Islet precursor cell (in vitro differentiated cells): ENCODE results near the gene HECTD2.
"Not testable (repeated sequence)": the region's sequence is repeated elsewhere in the genome, so short reads cannot be mapped to it uniquely, and the experiment has no call there.

ENCODE experiments used
- DNase-seq: peaks from one replicate; pipeline ENCODE4 v3.0.0-alpha.2; 2018

HECTD2 gene

DNA sequence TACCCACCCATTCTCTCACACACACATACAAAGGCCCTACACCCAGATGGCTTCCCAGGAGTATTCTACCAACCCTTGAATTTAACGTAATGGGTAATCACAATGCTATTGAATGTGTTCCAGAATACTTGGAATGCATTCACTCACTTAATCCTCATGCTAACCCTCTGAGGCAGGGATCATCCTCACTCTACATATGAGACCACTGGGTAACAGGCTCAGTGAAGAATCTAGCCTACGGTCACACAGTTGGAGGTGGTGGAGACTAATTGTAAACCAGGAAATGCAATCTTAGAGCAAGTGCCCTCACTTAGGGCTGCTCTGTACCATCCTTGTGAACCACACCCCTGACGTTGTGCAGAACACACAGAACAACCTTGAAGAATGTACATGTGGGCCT lies 135.2 kb downstream of the HECTD2 start:
- DNase-seq, result no peak

DNA sequence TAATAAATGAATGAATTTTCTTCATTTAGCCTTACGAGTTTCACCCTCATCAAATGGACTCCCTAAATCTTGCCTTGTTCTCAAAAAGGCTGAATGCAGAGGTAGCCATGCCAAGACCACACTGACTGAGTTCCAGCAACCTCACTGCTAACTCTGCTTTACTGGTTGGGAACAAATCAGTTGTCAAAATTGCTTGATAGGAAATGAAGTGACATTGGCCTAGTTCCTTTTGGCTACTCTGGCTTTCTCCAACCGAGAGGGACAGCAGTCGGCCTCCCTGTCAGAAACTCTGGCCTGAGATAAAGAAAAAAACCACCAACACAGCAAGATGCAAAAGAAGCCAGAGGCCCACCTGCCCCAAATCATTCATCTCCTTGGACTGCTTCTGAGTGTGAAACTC lies 135.7 kb downstream of the HECTD2 start:
- no peak for DNase-seq

DNA sequence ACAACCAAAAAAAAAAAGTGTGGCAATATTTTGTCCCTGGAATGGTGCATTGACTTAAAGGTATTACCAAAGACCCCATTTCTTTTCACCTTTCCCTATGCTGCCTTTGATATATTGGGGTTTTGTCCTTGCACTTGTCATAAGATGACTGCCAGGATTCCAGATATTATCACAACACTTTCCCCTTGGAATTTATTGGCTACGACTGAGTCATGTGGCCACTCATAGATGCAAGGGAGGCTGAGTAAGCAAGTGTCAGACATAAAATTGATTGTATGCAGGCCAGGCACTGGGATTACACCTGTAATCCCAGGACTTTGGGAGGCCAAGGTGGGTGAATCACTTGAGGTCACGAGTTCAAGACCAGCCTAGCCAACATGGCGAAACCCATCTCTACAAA lies 139.1 kb downstream of the HECTD2 start:
- peak; percentile 22 for DNase-seq

DNA sequence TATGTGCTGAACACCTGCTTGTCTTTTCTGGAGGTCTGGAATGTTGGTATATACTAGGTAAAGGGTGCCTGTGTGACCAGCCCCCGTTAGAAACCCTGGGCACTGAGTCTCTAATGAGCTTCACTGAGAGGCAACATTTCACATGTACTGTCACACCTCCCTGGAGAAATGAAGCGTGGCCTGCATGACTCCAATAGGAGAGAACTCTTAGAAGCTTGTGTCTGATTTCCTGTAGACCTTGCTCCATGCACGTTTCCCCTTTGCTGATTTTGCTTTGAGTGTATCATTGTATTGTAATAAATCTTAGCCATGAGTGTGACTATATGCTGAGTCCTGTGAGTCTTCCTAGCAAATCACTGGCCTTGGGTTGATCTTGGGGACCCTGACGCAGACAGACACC lies 139.9 kb downstream of the HECTD2 start:
- peak; percentile 13 for DNase-seq

DNA sequence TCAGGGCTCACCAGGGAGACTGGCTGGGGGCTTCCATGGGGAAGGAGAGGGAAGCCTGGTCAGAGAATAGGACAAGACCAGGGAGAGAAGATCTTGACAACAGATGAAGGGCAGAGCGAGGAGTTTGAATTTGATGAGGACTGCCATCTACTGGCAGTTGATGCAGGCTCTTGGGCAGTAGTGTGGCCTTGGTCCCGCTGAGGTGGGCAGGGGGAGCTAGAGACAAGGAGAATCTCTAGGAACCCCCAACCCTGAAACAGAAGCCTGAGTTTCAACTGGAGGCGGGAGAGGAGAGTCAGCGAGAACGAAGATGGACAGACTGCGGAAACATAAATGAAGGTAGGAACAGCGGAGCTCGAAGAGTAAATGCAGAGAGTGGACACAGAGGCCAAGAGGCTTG lies 141.7 kb downstream of the HECTD2 start:
- peak; percentile 84 for DNase-seq

DNA sequence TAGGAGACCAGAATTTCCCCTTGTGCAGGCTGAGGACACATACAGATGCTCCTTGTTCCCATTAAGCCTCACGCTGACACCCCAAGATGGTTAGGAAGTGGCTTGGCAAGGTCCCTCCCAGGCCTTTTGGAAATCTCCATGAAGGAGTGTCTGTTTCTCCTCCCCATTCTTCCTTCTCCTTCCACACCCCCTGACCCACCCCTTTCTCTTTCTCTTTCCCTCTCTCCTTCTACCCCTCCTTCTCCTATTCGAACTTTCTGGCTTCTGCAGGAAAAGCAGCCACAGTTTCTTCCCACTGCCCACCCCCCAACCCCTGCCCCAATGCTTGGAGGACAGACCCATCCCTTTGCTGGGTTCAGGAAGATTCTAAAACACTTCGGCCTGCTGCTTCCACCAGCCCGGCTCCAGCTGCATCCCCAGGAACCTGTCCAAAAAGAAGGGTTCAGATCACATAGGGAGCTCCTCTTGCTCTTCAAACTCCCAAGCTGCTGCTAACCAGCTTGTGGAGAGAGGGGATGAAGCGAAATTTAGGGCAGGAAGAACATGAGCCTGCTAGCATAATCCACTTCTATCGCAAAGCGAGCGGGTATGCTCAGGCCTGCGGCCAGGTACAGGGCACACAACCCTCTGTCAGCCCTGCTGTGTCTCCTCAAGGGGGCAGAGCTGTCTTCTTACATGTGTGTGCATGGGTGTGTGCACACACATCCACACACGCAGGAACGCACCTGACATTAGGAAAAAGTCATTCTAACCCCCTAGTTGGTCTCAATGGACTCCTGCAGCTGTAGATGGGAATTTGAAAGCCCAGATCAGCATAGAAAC lies 142.3 kb downstream of the HECTD2 start:
- DNase-seq, result peak; percentile 57

DNA sequence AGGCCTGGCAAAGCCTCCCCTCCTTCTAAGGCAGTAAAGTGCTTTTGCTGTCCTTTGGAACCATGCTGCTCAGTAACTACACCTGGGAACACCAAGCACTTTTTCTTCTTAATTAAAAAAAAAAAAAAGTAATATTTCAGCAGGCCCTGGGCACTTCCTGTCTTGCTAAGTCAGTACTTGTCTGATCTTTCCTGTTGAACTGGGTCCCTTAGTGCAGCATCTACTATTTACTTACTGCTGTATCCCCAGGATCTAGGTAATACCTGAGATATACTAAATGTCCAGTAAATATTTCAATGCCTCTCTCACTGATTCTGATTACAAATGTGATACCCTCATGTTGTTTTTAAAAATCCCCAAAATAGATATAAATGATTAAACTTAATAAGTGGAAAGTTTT lies 145.3 kb downstream of the HECTD2 start:
- no peak for DNase-seq

DNA sequence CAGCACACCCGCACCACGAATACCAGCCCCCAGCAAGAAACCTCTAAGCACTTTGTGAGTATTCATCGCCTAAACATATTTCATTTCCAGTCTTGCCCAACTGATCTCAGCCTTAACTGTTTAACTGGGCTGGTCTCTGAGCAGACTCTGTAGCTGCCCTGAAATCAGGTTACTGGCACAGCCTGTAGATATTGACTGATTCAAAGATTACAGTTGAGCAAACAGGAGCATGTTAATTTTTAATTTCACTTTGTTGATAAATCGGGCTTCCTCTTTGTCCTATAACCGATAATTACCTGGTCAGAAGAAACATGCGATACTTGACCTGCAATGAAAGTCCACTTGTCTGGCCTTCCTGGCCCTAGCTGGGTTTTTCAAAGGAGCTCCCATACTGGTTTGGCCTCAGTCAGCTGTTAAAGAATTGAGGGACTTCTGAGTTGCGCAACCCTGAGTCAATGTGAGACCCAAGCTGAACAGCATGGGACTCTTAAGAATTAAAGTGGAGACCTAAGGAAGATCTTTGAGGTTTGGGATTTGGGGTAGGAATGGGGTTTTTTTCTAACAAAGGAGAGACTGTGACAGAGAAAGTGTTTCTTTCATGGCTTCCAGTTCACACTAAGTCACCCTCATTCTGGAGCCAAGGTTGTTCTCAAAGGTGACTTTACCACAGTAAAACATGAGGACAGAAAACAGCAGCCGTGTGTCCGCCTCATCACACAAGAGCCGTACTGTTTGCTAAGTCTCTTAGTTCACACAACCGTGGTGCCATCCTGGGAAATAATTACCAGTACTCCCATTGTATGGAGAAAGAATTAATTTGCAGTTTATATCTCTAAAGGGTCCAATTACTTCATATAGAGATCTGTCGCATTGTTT lies 146.8 kb downstream of the HECTD2 start:
- no peak for DNase-seq

DNA sequence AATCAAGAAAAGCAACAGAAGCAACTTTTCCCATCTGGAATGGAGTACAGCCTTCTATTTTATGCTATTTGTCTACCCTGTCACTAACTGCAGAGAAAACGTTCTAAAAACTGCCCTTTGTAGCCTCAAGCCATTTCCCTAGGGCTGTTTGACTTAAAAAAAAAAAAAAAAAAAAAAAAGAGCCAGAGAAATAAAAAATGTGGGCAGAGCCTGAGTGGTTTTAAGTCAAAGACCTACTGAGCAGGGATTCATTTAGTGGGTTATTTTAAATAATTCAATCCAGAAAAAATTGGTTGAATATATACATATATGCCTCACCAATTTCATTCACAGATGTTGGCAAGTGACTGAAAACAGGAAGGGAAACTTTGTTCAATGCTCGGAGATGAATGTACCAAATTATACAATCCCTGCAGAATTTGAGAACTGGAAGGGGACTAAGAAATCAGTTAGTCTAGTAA lies 147.5 kb downstream of the HECTD2 start:
- DNase-seq, result no peak

DNA sequence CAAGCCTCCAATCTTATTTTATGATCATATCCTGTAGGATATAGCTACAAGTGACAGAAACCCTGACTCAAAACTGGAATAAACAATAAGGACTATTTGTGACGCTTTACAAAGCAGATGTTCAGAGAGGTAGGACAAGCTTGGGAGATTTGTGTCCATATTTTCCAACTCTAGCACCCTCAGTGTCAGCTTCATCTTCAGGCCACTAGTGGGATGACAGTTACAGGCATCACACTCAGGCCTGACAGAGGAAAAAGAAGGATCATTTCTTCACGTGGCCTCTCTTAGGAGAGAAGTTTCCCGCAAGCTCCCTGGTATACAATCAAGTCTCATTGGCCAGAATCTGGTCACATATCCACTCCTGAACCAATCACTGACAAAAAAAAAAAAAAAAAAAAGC lies 148.3 kb downstream of the HECTD2 start:
- no peak for DNase-seq

DNA sequence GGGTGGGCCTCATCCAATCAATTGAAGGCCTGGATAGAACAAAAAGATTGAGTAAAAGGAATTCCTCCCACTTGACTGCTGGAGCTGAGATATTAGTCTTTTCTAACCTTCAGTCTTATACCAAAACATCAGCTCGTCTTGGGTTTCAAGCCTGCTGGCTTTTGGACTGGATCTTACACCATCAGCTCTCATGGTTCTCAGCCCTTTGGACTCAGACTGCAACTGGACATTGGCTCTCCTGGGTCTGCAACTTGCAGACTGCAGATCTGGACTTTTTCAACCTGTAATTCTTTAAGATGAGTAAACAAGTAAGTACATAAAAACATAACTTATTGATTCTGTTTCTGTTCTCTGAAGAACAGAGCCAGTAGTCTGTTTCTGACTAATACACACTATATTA lies 149.0 kb downstream of the HECTD2 start:
- no peak for DNase-seq

DNA sequence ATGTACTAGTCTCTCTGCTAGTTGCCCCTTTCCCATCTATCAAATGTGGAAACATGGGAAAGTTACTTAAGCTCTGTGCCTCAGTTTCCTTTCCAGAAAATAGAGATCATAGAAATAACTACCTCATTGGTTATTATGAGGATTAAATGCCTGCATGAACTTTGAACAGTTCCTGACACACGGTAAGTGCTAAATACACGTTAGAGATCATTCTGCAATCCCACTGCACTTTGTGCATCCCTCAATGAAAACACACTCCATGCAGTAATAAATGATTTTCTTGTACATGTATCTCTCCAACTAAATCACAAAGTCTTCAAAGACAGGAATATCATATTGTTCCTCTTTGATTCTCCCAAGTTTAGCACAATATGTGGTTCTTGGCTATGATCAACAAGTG lies 149.6 kb downstream of the HECTD2 start:
- no peak for DNase-seq

DNA sequence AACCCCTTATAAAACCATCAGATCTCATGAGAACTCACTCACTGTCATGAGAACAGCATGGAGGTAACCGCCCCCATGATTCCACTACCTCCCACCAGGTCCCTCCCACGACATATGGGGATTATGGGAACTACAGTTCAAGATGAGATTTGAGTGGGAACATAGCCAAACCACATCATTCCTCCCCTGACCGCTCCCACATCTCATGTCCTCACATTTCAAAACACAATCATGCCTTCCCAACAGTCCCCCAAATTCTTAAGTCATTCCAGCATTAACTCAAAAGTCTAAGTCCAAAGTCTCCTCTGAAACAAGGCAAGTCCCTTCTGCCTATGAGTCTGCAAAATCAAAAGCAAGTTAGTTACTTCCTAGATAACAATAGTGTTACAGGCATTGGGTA lies 150.7 kb downstream of the HECTD2 start:
- not testable (repeated sequence) for DNase-seq

DNA sequence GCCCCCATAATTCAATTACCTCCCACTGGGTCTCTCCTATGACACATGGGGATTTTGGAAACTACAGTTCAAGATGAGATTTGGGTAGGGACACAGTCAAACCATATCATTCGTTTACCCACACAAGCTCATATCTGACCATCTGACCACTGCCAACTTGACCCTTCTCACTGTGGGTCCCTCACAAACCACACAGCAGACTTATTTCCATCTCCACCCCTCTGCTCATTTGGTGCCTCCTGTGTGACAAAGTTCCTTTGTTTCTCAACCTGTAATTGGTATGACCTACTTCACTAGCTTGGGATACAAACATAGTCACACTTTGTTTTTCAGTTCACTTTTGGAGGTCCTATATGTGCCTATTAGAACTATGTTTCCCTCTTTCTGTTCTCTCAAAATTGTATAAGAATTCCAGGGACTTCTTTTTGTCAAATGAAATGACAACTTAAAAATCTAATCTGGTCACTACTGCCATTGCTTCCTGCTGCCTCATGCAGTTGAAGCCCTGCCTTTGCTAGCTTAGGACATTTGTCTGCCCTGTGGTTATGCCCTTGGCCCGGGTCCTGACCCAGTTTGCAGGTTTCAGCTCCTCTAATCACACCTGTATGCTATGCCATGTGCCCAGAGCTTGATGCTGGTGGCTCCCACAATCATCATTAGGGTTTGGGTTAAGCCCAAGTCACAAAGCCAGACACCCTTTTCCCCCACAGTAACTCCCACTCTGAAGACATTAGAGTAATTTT lies 152.9 kb downstream of the HECTD2 start:
- no peak for DNase-seq

DNA sequence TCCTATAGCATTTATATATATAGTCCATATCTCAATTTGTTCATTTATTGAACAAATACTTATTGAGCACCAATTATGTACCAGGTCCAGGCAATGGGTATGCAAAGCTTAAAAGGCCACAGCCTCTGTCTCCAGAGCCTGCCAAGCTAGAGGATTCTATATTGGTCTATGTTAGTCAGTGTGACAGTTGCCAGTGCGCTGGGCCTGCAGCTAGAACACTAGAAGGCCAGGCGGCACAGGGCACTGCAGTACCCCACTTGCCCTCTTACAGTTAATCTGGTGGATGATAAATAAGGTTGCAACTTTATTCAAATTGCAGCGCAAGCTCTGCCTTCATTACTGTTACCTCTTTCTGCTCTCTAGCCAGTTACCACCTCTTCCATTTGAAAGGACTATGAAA lies 153.9 kb downstream of the HECTD2 start:
- DNase-seq, result no peak
